Liver (tissue), 9 donors: Measurements from ENCODE around the gene IGHMBP2. TPM values are rescaled to one million over a fixed set of nuclear protein-coding genes. Genes with fewer than 3 reads are reported as not detected.

Source experiments
- DNase-seq: peaks from one replicate; pipeline ENCODE4 v3.0.0-alpha.2; 2017; ENCODE audit warnings: low spot score
- H3K27ac ChIP-seq, 2 donors: one replicate each; pipeline ENCODE4 v1.7.0; 2013; ENCODE audit warnings: inconsistent platforms in 2 of 2, low read length in 2 of 2, control low read depth in 1 of 2, low read depth in 1 of 2, mild to moderate bottlenecking in 1 of 2
- H3K27me3 ChIP-seq, 4 donors: one replicate each; pipeline versions ENCODE4 v1.6.1 to v1.7.0; 2013; ENCODE audit warnings: low read length in 3 of 4, inconsistent platforms in 1 of 4, mild to moderate bottlenecking in 1 of 4, moderate library complexity in 1 of 4; ENCODE audit not compliant: control insufficient read depth in 4 of 4, insufficient read depth in 4 of 4
- H3K36me3 ChIP-seq, 4 donors: one replicate each; pipeline versions ENCODE4 v1.6.1 to v1.7.0; 2013; ENCODE audit warnings: low read length in 3 of 4, mild to moderate bottlenecking in 3 of 4, low read depth in 1 of 4, moderate library complexity in 1 of 4; ENCODE audit not compliant: control insufficient read depth in 4 of 4, insufficient read depth in 3 of 4
- H3K4me1 ChIP-seq, 4 donors: one replicate each; pipeline versions ENCODE4 v1.6.1 to v1.7.0; 2013; ENCODE audit warnings: low read length in 3 of 4, mild to moderate bottlenecking in 3 of 4, moderate library complexity in 1 of 4; ENCODE audit not compliant: control insufficient read depth in 4 of 4, insufficient read depth in 4 of 4
- H3K4me3 ChIP-seq, 3 donors: one replicate each; pipeline versions ENCODE4 v1.6.1 to v1.7.0; 2013; ENCODE audit warnings: low read length in 3 of 3, control low read depth in 1 of 3, low read depth in 1 of 3, mild to moderate bottlenecking in 1 of 3
- H3K9ac ChIP-seq, 2 donors: one replicate each; pipeline ENCODE4 v1.7.0; 2013; ENCODE audit warnings: low read length in 2 of 2, mild to moderate bottlenecking in 2 of 2, moderate library complexity in 2 of 2, control low read depth in 1 of 2, low read depth in 1 of 2
- H3K9me3 ChIP-seq, 4 donors: one replicate each; pipeline versions ENCODE4 v1.6.1 to v1.7.0; 2013; ENCODE audit warnings: low read length in 3 of 4; ENCODE audit not compliant: control insufficient read depth in 4 of 4
- CTCF ChIP-seq: fragments of 150-350 bp; IDR thresholded peaks from 2 replicates; pipeline ENCODE4 v1.5.1; 2017; ENCODE audit warnings: improper control_type of control experiment, low read depth, low read length; ENCODE audit not compliant: missing input control
- EGR1 ChIP-seq, 2 donors: IDR thresholded peaks; 2 replicates each; pipeline ENCODE4 v1.6.1; 2016 to 2018; ENCODE audit warnings: antibody characterized with exemption in 2 of 2, low read depth in 2 of 2
- FOXA1 ChIP-seq: IDR thresholded peaks from 2 replicates; pipeline ENCODE4 v1.6.1; 2016; ENCODE audit warnings: antibody characterized with exemption
- FOXA2 ChIP-seq: IDR thresholded peaks from 2 replicates; pipeline ENCODE4 v1.6.1; 2016; ENCODE audit warnings: antibody characterized with exemption
- GABPA ChIP-seq, 2 donors: IDR thresholded peaks in 1 of 2; conservative IDR thresholded peaks in 1 of 2; 2 replicates each; pipeline ENCODE4 v1.6.1; 2016; ENCODE audit warnings: antibody characterized with exemption in 2 of 2, mild to moderate bottlenecking in 1 of 2, moderate library complexity in 1 of 2
- HNF4A ChIP-seq, 2 donors: conservative IDR thresholded peaks; 2 replicates each; pipeline ENCODE4 v1.6.1; 2016; ENCODE audit warnings: antibody characterized with exemption in 2 of 2, mild to moderate bottlenecking in 2 of 2
- HNF4G ChIP-seq: IDR thresholded peaks from 2 replicates; pipeline ENCODE4 v1.6.1; 2016; ENCODE audit warnings: antibody characterized with exemption
- JUND ChIP-seq, 2 donors: IDR thresholded peaks; 2 replicates each; pipeline ENCODE4 v1.6.1; 2016; ENCODE audit warnings: antibody characterized with exemption in 2 of 2
- NR2F2 ChIP-seq: IDR thresholded peaks from 2 replicates; pipeline ENCODE4 v1.6.1; 2016; ENCODE audit warnings: antibody characterized with exemption
- RAD21 ChIP-seq, 2 donors: IDR thresholded peaks; 2 replicates each; pipeline ENCODE4 v1.6.1; 2016; ENCODE audit warnings: antibody characterized with exemption in 2 of 2, mild to moderate bottlenecking in 2 of 2
- RXRA ChIP-seq, 2 donors: IDR thresholded peaks; 2 replicates each; pipeline ENCODE4 v1.6.1; 2017 to 2018; ENCODE audit warnings: antibody characterized with exemption in 2 of 2, mild to moderate bottlenecking in 1 of 2
- TAF1 ChIP-seq: conservative IDR thresholded peaks from 2 replicates; pipeline ENCODE4 v1.6.1; 2016; ENCODE audit warnings: antibody characterized with exemption, mild to moderate bottlenecking
- YY1 ChIP-seq: IDR thresholded peaks from 2 replicates; pipeline ENCODE4 v1.6.1; 2016; ENCODE audit warnings: antibody characterized with exemption, mild to moderate bottlenecking
- WGBS: extraction: QIAGEN DNeasy Blood & Tissue Kit; methylation state at CpG from one replicate; pipeline ENCODE4 v1.1.7; 2013; 5-methylcytosine and 5-hydroxymethylcytosine counted together
- polyA plus RNA-seq, 2 donors: library from polyadenylated mRNA; stranded (reverse) in 1 of 2; unstranded in 1 of 2; fragments of 200-250 nt in 1 of 2; fragments of >200 nt in 1 of 2; fragmentation: Nextera tagmentation in 1 of 2; extraction: Ambion mirVana in 1 of 2; gene quantifications; one replicate each; pipeline versions ENCODE4 v1.2.1 to v1.2.3, GENCODE V29; 2013 to 2015
- total RNA-seq, 2 donors: library from RNA; depleted of rRNA; stranded (reverse); fragments of >200 nt; gene quantifications; one replicate each; pipeline ENCODE4 v1.2.3, GENCODE V29; 2014
- TF ChIP-seq, protein P1 (sequence below): IDR thresholded peaks from 2 replicates; pipeline ENCODE4 v1.6.1; 2016; ENCODE audit warnings: antibody characterized with exemption
- TF ChIP-seq, protein P2 (sequence below): IDR thresholded peaks from 2 replicates; pipeline ENCODE4 v1.6.1; 2016; ENCODE audit warnings: antibody characterized with exemption, mild to moderate bottlenecking
- TF ChIP-seq, protein P3 (sequence below): IDR thresholded peaks from 2 replicates; pipeline ENCODE4 v1.6.1; 2016; ENCODE audit warnings: antibody characterized with exemption
- donor health status: healthy.
- donor health status: healthy.
- donor health status: healthy.
- donor health status: healthy.
- donor health status: healthy.

The IGHMBP2 gene
- total and polyA plus RNA-seq, 4 donors, result 5.7 to 14.0 (median 7.0) TPM

DNA sequence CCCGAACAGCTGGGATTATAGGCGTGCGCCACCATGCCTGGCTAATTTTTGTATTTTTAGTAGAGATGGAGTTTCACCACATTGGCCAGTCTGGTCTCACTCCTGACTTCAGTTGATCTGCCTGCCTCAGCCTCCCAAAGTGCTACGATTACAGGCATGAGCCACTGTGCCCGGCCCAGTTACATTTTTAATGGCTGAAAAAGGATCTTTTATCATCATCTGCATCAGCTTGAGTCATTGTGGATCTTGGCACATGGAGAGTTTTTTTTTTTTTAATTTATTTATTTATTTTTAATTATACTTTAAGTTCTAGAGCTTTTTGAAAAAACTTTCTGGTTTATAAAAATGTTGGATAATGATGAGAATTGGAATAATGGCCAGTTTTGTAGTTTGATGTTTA is 8.6 kb downstream of the IGHMBP2 start:
- Histone ChIP-seq H3K4me3 (no peak overlapping the region), H3K9ac (no peak overlapping the region), H3K36me3 (peaks cover 13 to 68% (median 47%) of the 10 kb centered on the region in 4 donors), H3K27me3 (no peaks in the 10 kb centered on the region), H3K27ac (no peak overlapping the region), H3K4me1 (no peaks in the 10 kb centered on the region), H3K9me3 (no peaks in the 10 kb centered on the region)
- no peak for DNase-seq
- TF ChIP-seq JUND (IDR thresholded peaks at IDR 0.05) (no peak), RXRA (IDR thresholded peaks at IDR 0.05) (no peak), CTCF (no peak), GABPA (IDR thresholded peaks at IDR 0.05 in 1 of 2, conservative IDR thresholded peaks at IDR 0.05 in 1 of 2) (no peak)
- WGBS, result 96% methylated on average over 5 of the region's 5 CpGs

GRCh38 chr11:68913188-68913587 is 9.5 kb downstream of the IGHMBP2 start:
- H3K27ac ChIP-seq, result no peak overlapping the region
- no peak for DNase-seq
- H3K4me3 ChIP-seq, result no peak overlapping the region
- H3K36me3 ChIP-seq, result peaks cover 14 to 72% (median 52%) of the 10 kb centered on the region in 4 donors
- 91% methylated on average over 5 of the region's 5 CpGs for WGBS
- H3K27me3 ChIP-seq, result no peaks in the 10 kb centered on the region
- TF ChIP-seq RAD21 (IDR thresholded peaks at IDR 0.05) (no peak), FOXA1 (no peak), NR2F2 (no peak), EGR1 (IDR thresholded peaks at IDR 0.05; ENCODE audit: low read depth in 2 of 2) (no peak), GABPA (IDR thresholded peaks at IDR 0.05 in 1 of 2, conservative IDR thresholded peaks at IDR 0.05 in 1 of 2) (no peak), CTCF (no peak), FOXA2 (no peak)
- TF ChIP-seq, protein P1, sequence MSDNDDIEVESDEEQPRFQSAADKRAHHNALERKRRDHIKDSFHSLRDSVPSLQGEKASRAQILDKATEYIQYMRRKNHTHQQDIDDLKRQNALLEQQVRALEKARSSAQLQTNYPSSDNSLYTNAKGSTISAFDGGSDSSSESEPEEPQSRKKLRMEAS, result no peak
- no peak overlapping the region for H3K9ac ChIP-seq
- no peaks in the 10 kb centered on the region for H3K9me3 ChIP-seq
- no peaks in the 10 kb centered on the region for H3K4me1 ChIP-seq

DNA sequence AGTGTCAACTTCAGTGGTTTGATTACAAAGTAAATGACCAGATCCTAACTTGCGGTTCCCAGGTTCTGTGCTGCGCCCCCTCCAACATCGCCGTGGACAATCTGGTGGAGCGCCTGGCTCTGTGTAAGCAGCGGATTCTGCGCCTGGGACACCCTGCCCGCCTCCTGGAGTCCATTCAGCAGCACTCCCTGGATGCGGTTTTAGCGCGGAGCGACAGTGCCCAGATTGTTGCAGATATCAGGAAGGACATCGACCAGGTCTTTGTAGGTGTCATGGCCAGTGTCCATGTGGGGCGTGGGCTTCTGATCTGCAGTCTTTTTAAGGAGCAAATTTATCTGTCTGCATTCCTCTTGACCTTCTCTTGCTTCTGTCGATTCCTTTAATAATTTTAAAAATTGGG is 11.1 kb downstream of the IGHMBP2 start:
- no peak for TF ChIP-seq TAF1
- TF ChIP-seq NR2F2, result no peak
- TF ChIP-seq, protein P2, sequence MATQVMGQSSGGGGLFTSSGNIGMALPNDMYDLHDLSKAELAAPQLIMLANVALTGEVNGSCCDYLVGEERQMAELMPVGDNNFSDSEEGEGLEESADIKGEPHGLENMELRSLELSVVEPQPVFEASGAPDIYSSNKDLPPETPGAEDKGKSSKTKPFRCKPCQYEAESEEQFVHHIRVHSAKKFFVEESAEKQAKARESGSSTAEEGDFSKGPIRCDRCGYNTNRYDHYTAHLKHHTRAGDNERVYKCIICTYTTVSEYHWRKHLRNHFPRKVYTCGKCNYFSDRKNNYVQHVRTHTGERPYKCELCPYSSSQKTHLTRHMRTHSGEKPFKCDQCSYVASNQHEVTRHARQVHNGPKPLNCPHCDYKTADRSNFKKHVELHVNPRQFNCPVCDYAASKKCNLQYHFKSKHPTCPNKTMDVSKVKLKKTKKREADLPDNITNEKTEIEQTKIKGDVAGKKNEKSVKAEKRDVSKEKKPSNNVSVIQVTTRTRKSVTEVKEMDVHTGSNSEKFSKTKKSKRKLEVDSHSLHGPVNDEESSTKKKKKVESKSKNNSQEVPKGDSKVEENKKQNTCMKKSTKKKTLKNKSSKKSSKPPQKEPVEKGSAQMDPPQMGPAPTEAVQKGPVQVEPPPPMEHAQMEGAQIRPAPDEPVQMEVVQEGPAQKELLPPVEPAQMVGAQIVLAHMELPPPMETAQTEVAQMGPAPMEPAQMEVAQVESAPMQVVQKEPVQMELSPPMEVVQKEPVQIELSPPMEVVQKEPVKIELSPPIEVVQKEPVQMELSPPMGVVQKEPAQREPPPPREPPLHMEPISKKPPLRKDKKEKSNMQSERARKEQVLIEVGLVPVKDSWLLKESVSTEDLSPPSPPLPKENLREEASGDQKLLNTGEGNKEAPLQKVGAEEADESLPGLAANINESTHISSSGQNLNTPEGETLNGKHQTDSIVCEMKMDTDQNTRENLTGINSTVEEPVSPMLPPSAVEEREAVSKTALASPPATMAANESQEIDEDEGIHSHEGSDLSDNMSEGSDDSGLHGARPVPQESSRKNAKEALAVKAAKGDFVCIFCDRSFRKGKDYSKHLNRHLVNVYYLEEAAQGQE, result no peak
- TF ChIP-seq GABPA (IDR thresholded peaks at IDR 0.05 in 1 of 2, conservative IDR thresholded peaks at IDR 0.05 in 1 of 2), result no peak
- no peak for TF ChIP-seq RAD21 (IDR thresholded peaks at IDR 0.05)
- no peak for TF ChIP-seq HNF4G
- no peak for TF ChIP-seq YY1
- TF ChIP-seq, protein P3, sequence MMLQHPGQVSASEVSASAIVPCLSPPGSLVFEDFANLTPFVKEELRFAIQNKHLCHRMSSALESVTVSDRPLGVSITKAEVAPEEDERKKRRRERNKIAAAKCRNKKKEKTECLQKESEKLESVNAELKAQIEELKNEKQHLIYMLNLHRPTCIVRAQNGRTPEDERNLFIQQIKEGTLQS, result no peak
- TF ChIP-seq HNF4A (conservative IDR thresholded peaks at IDR 0.05), result no peak
- no peak for TF ChIP-seq FOXA2
- TF ChIP-seq JUND (IDR thresholded peaks at IDR 0.05), result no peak
- Histone ChIP-seq H3K27ac (no peak overlapping the region), H3K27me3 (no peaks in the 10 kb centered on the region), H3K9ac (no peak overlapping the region), H3K36me3 (peaks cover 14 to 73% (median 51%) of the 10 kb centered on the region in 4 donors), H3K4me3 (no peak overlapping the region), H3K9me3 (no peaks in the 10 kb centered on the region), H3K4me1 (no peaks in the 10 kb centered on the region)
- no peak for DNase-seq
- whole genome bisulfite sequencing, result 96% methylated on average over 15 of the region's 15 CpGs
